Measurements from ENCODE around the gene TULP4. TPM values are rescaled to one million over a fixed set of nuclear protein-coding genes. Genes with fewer than 3 reads are reported as not detected.

TULP4 gene
- polyA plus RNA-seq, 1 experiment, result 8.0 TPM

DNA sequence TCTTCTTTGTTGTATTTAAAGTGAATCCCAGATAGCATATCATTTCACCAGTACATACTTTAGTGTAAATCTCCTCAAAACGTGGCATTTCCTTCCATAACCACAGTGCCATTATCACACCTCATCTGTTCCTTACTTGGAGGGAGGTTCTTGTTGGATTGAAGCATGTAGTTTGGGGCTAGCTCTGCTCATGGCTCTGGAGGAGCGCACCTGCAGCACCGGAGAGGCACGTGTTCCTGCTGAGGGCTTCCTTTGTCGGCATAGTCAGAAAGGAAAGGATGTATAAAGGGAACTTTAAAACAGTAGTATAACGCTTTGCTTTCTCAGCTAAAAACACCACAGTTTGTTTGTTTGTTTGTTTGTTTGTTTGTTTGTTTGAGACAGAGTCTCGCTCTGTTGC is 126.0 kb downstream of the TULP4 start:
- CTCF ChIA-PET, result no interaction called here
- TF ChIP-seq, protein P1, sequence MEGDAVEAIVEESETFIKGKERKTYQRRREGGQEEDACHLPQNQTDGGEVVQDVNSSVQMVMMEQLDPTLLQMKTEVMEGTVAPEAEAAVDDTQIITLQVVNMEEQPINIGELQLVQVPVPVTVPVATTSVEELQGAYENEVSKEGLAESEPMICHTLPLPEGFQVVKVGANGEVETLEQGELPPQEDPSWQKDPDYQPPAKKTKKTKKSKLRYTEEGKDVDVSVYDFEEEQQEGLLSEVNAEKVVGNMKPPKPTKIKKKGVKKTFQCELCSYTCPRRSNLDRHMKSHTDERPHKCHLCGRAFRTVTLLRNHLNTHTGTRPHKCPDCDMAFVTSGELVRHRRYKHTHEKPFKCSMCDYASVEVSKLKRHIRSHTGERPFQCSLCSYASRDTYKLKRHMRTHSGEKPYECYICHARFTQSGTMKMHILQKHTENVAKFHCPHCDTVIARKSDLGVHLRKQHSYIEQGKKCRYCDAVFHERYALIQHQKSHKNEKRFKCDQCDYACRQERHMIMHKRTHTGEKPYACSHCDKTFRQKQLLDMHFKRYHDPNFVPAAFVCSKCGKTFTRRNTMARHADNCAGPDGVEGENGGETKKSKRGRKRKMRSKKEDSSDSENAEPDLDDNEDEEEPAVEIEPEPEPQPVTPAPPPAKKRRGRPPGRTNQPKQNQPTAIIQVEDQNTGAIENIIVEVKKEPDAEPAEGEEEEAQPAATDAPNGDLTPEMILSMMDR (IDR thresholded peaks at IDR 0.05; ENCODE audit: insufficient read depth, low read depth, low read length), result no peak
- no peaks in the 10 kb centered on the region for H3K27me3 ChIP-seq (ENCODE audit: control insufficient read depth, insufficient read depth, low read length)
- H3K4me3 ChIP-seq (ENCODE audit: low read depth, low read length), result no peak overlapping the region
- no peak for DNase-seq (ENCODE audit: low read depth)
- peaks cover 2% of the 10 kb centered on the region; the same call in 1 of the 2 replicates for H3K36me3 ChIP-seq (ENCODE audit: control insufficient read depth, insufficient read depth, low read length)
- POLR2A ChIA-PET, result no interaction called here

DNA sequence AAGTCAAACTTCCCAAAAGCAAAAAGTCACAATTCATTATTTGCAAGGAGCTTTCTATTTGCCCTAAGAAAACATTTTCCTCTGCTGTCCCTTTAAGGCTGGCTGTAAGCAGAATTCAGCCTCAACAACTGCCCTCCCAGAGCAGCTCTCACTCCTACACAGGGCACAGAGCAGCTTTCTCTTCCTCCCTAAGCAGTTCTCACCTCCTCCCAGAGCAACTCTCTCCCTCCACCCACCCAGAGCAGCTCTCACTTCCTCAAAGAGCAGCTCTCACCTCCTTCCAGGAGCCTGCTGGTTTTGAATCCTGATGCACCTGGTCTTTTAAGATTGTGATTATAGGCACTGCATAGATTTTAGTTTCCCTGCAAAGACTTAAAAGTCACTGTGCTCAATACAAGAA is 127.0 kb downstream of the TULP4 start:
- peaks cover 2% of the 10 kb centered on the region; the same call in 1 of the 2 replicates for H3K36me3 ChIP-seq (ENCODE audit: control insufficient read depth, insufficient read depth, low read length)
- DNase-seq (ENCODE audit: low read depth), result no peak
- ChIA-PET CTCF (no interaction called here), POLR2A (no interaction called here)
- H3K27me3 ChIP-seq (ENCODE audit: control insufficient read depth, insufficient read depth, low read length), result no peaks in the 10 kb centered on the region
- TF ChIP-seq, protein P1 (IDR thresholded peaks at IDR 0.05; ENCODE audit: insufficient read depth, low read depth, low read length), result no peak
- no peak overlapping the region for H3K4me3 ChIP-seq (ENCODE audit: low read depth, low read length)

DNA sequence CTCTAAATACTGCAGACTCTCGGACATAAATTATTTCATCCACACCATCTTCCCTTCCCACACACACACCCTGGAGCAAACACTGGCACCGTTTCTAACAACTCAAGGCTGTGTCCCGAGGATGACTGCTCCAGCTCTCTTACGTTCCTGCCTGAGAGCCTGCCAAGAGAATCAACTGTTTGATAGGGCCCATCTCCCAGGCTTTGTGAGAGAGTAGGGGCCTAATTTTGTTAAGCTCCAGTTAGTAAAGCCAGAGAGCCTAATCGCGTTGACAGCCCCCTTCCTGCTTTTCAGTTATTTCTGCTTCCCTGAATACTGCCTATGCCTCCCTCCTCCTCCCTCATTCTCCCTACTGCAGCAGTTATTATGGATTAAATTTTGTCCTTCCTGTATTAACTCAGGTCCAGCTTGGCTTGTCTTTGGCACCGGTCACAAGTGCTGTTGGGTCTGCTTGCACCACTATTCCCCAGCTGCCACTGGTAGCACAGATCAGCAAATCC is 129.5 kb downstream of the TULP4 start:
- TF ChIP-seq, protein P1 (IDR thresholded peaks at IDR 0.05; ENCODE audit: insufficient read depth, low read depth, low read length), result no peak
- H3K27me3 ChIP-seq (ENCODE audit: control insufficient read depth, insufficient read depth, low read length), result no peaks in the 10 kb centered on the region
- POLR2A ChIA-PET, result no interaction called here
- no peak overlapping the region for H3K4me3 ChIP-seq (ENCODE audit: low read depth, low read length)
- H3K36me3 ChIP-seq (ENCODE audit: control insufficient read depth, insufficient read depth, low read length), result no peaks in the 10 kb centered on the region
- DNase-seq (ENCODE audit: low read depth), result no peak
- CTCF ChIA-PET, result interaction anchor here (1.1 kb wide), 1 partner anchor 11 kb away, joined by 3 read pairs; no protein-coding TSS in a partner anchor

DNA sequence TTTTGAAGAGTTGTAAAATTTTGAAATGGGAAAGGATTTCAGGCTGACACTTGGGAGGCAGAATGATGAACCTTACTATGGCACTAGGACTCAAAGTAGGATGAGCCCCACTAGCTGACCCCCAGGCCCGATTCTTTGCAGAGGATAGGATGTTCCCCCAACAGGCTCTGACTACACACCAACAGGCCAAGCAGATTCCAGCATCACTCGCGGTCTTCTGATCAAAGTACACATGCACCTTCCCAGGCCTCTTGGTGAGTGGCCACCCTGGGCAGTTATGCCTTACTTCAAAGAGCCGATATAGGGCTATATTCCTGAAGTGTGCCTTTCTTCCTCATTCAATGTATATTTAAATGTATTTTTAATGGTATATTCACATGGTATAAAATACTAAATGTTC is 130.0 kb downstream of the TULP4 start:
- ChIA-PET CTCF (no interaction called here), POLR2A (no interaction called here)
- TF ChIP-seq, protein P1 (IDR thresholded peaks at IDR 0.05; ENCODE audit: insufficient read depth, low read depth, low read length), result no peak
- H3K36me3 ChIP-seq (ENCODE audit: control insufficient read depth, insufficient read depth, low read length), result no peaks in the 10 kb centered on the region
- DNase-seq (ENCODE audit: low read depth), result no peak
- no peak overlapping the region for H3K4me3 ChIP-seq (ENCODE audit: low read depth, low read length)
- H3K27me3 ChIP-seq (ENCODE audit: control insufficient read depth, insufficient read depth, low read length), result no peaks in the 10 kb centered on the region

DNA sequence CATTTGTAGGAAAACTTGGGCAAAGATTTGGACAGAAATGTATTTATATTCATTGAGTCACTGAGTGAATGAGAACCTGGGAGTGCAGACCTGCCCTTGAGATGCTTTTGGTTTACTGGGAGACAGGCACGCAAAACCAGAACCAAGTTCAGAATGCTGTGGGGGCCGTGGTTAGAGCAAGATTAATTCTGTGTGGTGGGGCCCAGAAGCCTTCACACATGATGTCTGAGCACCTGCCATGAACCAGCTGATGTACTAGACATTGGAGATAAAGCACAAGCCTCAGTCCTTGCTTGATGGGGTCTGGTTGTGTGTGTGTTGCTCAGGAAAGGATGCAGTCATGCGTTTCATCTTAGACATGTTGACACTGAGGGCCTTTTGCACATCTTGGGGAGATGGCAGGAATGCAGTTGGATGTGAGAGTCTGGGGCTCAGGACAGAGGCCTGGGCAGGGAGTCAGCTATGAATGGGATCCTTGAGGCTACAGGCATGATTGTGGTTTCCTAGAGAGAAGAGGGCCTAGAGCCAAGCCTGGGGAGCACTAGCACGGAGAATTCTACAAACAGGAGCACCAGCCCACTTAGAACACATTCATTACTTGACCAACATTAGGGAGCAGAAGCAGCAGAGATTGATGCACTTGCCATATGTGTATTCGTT is 133.3 kb downstream of the TULP4 start:
- TF ChIP-seq, protein P1 (IDR thresholded peaks at IDR 0.05; ENCODE audit: insufficient read depth, low read depth, low read length), result no peak
- ChIA-PET POLR2A (no interaction called here), CTCF (no interaction called here)
- no peaks in the 10 kb centered on the region for H3K27me3 ChIP-seq (ENCODE audit: control insufficient read depth, insufficient read depth, low read length)
- no peak overlapping the region for H3K4me3 ChIP-seq (ENCODE audit: low read depth, low read length)
- H3K36me3 ChIP-seq (ENCODE audit: control insufficient read depth, insufficient read depth, low read length), result 0 out of 2 replicates have a peak, but pooled peaks cover 3% of the 10 kb centered on the region
- no peak for DNase-seq (ENCODE audit: low read depth)

Measured in BJ (cell line).